Endothelial cell of umbilical vein (primary cell): ENCODE results near the gene THBS3. TPM values are rescaled to one million over a fixed set of nuclear protein-coding genes. Genes with fewer than 3 reads are reported as not detected.

Experiments
- BruUV-seq: library from RNA; stranded (reverse); fragments of 400-500 nt; replicated peaks from 2 replicates; lab custom pipeline; 2021; lab: Mats Ljungman, UMichigan
- CTCF ChIA-PET: fragments of 300-600, 350-600 bp; sonication (Branson Sonifier 250); formaldehyde crosslinking; loops from one replicate; lab custom pipeline; 2021; ENCODE audit warnings: antibody characterized with exemption, inconsistent platforms; lab: Charles Lee
- POLR2A ChIA-PET: fragments of 300-600, 350-600 bp; sonication (Branson Sonifier 250); formaldehyde crosslinking; loops from one replicate; lab custom pipeline; 2021; ENCODE audit warnings: antibody characterized with exemption, inconsistent platforms; lab: Charles Lee
- DNase-seq: peaks from one replicate; pipeline ENCODE4 v3.0.0-alpha.2; 2011; ENCODE audit warnings: low read depth, low spot score
- FAIRE-seq: peaks from 2 replicates; lab custom pipeline; 2011; peaks lifted over from hg19 to GRCh38; lab: Jason Lieb, UNC
- H2AFZ ChIP-seq: 2 replicates; pipeline ENCODE4 v1.6.0; 2012; ENCODE audit warnings: low read depth, low read length, control low read depth, inconsistent platforms
- H3K27ac ChIP-seq: 2 replicates; pipeline ENCODE4 v1.5.1; 2011; ENCODE audit warnings: low read depth, mild to moderate bottlenecking, control low read depth, low read length, moderate library complexity; ENCODE audit not compliant: insufficient read depth
- H3K27me3 ChIP-seq, 2 experiments: 2 replicates each; pipeline versions ENCODE4 v1.6.0 to v1.6.1; 2011; ENCODE audit warnings: low read length in 2 of 2, mixed read lengths in 1 of 2; ENCODE audit not compliant: control insufficient read depth in 2 of 2, insufficient read depth in 2 of 2
- H3K36me3 ChIP-seq, 2 experiments: 2 replicates in 1 of 2; 3 replicates in 1 of 2; pipeline ENCODE4 v1.5.1; 2011; ENCODE audit warnings: low read length in 2 of 2, mild to moderate bottlenecking in 1 of 2, moderate library complexity in 1 of 2; ENCODE audit not compliant: control insufficient read depth in 2 of 2, insufficient read depth in 2 of 2; ENCODE audit errors: extremely low read depth in 1 of 2
- H3K4me1 ChIP-seq: 3 replicates; pipeline ENCODE4 v1.5.1; 2011; ENCODE audit warnings: mild to moderate bottlenecking, low read length; ENCODE audit not compliant: control insufficient read depth, insufficient read depth; ENCODE audit errors: extremely low read depth
- H3K4me2 ChIP-seq: 2 replicates; pipeline ENCODE4 v1.6.1; 2011; ENCODE audit warnings: low read length, control low read depth, mixed read lengths; ENCODE audit not compliant: insufficient read depth
- H3K4me3 ChIP-seq, 3 experiments: fragments of 200-600 bp in 1 of 3; sonication (generic), shearing (Covaris generic) in 1 of 3; replicated peaks in 1 of 3; 2 replicates each; pipeline ENCODE4 v1.5.1; 2011 to 2016; ENCODE audit warnings: control low read depth in 3 of 3, low read length in 3 of 3, mild to moderate bottlenecking in 2 of 3, inconsistent platforms in 1 of 3, low read depth in 1 of 3, moderate library complexity in 1 of 3; ENCODE audit not compliant: insufficient read depth in 1 of 3
- H3K79me2 ChIP-seq: 2 replicates; pipeline ENCODE4 v1.6.0; 2012; ENCODE audit warnings: low read length, inconsistent platforms; ENCODE audit not compliant: control insufficient read depth, insufficient read depth
- H3K9ac ChIP-seq: replicated peaks from 2 replicates; pipeline ENCODE3; 2011; ENCODE audit warnings: low read length, control low read depth; ENCODE audit not compliant: insufficient read depth; ENCODE audit errors: extremely low read depth
- H3K9me1 ChIP-seq: replicated peaks from 3 replicates; pipeline ENCODE4 v1.6.0; 2011; ENCODE audit warnings: mild to moderate bottlenecking, low read length; ENCODE audit not compliant: control insufficient read depth, insufficient read depth; ENCODE audit errors: extremely low read depth
- H3K9me3 ChIP-seq: replicated peaks from 2 replicates; pipeline ENCODE4 v1.5.1; 2012; ENCODE audit warnings: low read length, inconsistent platforms; ENCODE audit not compliant: control insufficient read depth, insufficient read depth
- H4K20me1 ChIP-seq: replicated peaks from 2 replicates; pipeline ENCODE3; 2011; ENCODE audit warnings: mild to moderate bottlenecking, low read length; ENCODE audit not compliant: control insufficient read depth, insufficient read depth; ENCODE audit errors: extremely low read depth
- CTCF ChIP-seq, 2 donors: IDR thresholded peaks; 1 replicate in 1 of 2; 2 replicates in 1 of 2; pipeline ENCODE4 v1.5.1; 2011; ENCODE audit warnings: low read length in 2 of 2, mild to moderate bottlenecking in 2 of 2, moderate library complexity in 2 of 2, control low read depth in 1 of 2, inconsistent platforms in 1 of 2, low read depth in 1 of 2; ENCODE audit not compliant: insufficient read depth in 1 of 2; ENCODE audit errors: extremely low read depth in 1 of 2
- EZH2 ChIP-seq: IDR thresholded peaks from 2 replicates; pipeline ENCODE4 v1.6.1; 2012; ENCODE audit warnings: borderline replicate concordance, low read depth, mild to moderate bottlenecking, moderate library complexity, low read length, inconsistent platforms; ENCODE audit not compliant: severe bottlenecking
- FOS ChIP-seq: IDR thresholded peaks from 2 replicates; pipeline ENCODE4 v1.6.1; 2011; ENCODE audit warnings: mild to moderate bottlenecking, low read length, moderate library complexity, borderline replicate concordance; ENCODE audit not compliant: insufficient read depth
- GATA2 ChIP-seq: IDR thresholded peaks from 2 replicates; pipeline ENCODE4 v1.7.0; 2011; ENCODE audit warnings: low read depth, mild to moderate bottlenecking, moderate library complexity, mixed read lengths, low read length; ENCODE audit not compliant: insufficient read length, insufficient read depth
- JUN ChIP-seq: IDR thresholded peaks from 2 replicates; pipeline ENCODE4 v1.6.1; 2011; ENCODE audit warnings: borderline replicate concordance, low read depth; ENCODE audit not compliant: insufficient read length, insufficient read depth
- MYC ChIP-seq: IDR thresholded peaks from one replicate; pipeline ENCODE4 v1.6.1; 2011; ENCODE audit warnings: mild to moderate bottlenecking, low read depth, low read length
- POLR2A ChIP-seq: IDR thresholded peaks from 2 replicates; pipeline ENCODE4 v1.6.1; 2012; ENCODE audit warnings: low read depth, mild to moderate bottlenecking, control low read depth, low read length
- POLR2AphosphoS5 ChIP-seq: IDR thresholded peaks from 2 replicates; pipeline ENCODE4 v1.6.1; 2012; ENCODE audit warnings: low read depth, mild to moderate bottlenecking, control low read depth, low read length, moderate library complexity; ENCODE audit not compliant: insufficient read depth
- dilution Hi-C: fragments of 300-500 bp; cut with MboI; formaldehyde crosslinking; loops from one replicate; pipeline ENCODE4 v1.15.0; 2019; ENCODE audit warnings: low sequenced_read_pairs; ENCODE audit not compliant: extremely low pct_ligation_motif_present
- intact Hi-C: fragments of 100-400 bp; cut with micrococcal nuclease; formaldehyde crosslinking; loops from one replicate; pipeline ENCODE4 v1.10.0; 2022
- polyA plus RNA-seq, 4 experiments: library from polyadenylated mRNA; depleted of rRNA in 3 of 4; stranded (reverse) in 3 of 4; unstranded in 1 of 4; fragments of >200 nt; gene quantifications; 2 replicates each; pipeline versions ENCODE4 v1.2.1 to v1.2.3, GENCODE V29; 2011 to 2012; ENCODE audit warnings: missing spikeins in 1 of 4
- total RNA-seq: library from RNA; stranded (reverse); gene quantifications from 2 replicates; pipeline ENCODE4 v1.2.3, GENCODE V29; 2021
- TF ChIP-seq, protein P1 (sequence below): IDR thresholded peaks from 2 replicates; pipeline ENCODE4 v1.6.1; 2011; ENCODE audit not compliant: insufficient read depth, insufficient read length

THBS3 gene
- total and polyA plus RNA-seq, 2 donors (not counting 3 experiments of a cell fraction or from before 2014, with no cell fraction given), result 23.6 to 25.7 TPM

- Histone ChIP-seq H3K4me3 (no peak overlapping the region), H3K9ac (no peak overlapping the region), H3K27me3 (no peaks in the 10 kb centered on the region), H4K20me1 (no peaks in the 10 kb centered on the region), H3K27ac (no peak overlapping the region), H3K4me1 (no peaks in the 10 kb centered on the region), H3K79me2 (no peaks in the 10 kb centered on the region), H2AFZ (no peak overlapping the region), H3K4me2 (no peak overlapping the region), H3K36me3 (no peaks in the 10 kb centered on the region), H3K9me1 (no peaks in the 10 kb centered on the region), H3K9me3 (no peaks in the 10 kb centered on the region)
- intact Hi-C loops, result no loop called here
- CTCF ChIA-PET, result interaction anchor here (1.6 kb wide), 1 partner anchor 69 kb away, joined by 8 read pairs; no protein-coding TSS in a partner anchor
- TF ChIP-seq MYC (no peak), GATA2 (no peak), POLR2AphosphoS5 (no peak), POLR2A (no peak), JUN (no peak), EZH2 (no peak), FOS (no peak), CTCF (IDR thresholded peaks at IDR 0.05; ENCODE audit: extremely low read depth in 1 of 2, insufficient read depth in 1 of 2, low read depth in 1 of 2, low read length in 2 of 2) (no peak)
- TF ChIP-seq, protein P1, sequence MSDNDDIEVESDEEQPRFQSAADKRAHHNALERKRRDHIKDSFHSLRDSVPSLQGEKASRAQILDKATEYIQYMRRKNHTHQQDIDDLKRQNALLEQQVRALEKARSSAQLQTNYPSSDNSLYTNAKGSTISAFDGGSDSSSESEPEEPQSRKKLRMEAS, result no peak
- dilution Hi-C loops, result no loop called here
- FAIRE-seq, result no peak
- no TSS peak for BruUV-seq
- no peak for DNase-seq
- POLR2A ChIA-PET, result no interaction called here
Observed at GRCh38 chr1:155160128-155160527, 47.6 kb downstream of the THBS3 start.
